HEK293T (cell line): ENCODE results near the gene NTN4.

Source experiments
- ARNT ChIP-seq: fragments of 450-650 bp; IDR thresholded peaks from 2 replicates; pipeline ENCODE4 v1.6.1; 2017; ENCODE audit warnings: mild to moderate bottlenecking
- FOXM1 ChIP-seq: fragments of 450-650 bp; IDR thresholded peaks from 2 replicates; pipeline ENCODE4 v1.6.1; 2017; ENCODE audit warnings: mild to moderate bottlenecking, borderline replicate concordance

DNA sequence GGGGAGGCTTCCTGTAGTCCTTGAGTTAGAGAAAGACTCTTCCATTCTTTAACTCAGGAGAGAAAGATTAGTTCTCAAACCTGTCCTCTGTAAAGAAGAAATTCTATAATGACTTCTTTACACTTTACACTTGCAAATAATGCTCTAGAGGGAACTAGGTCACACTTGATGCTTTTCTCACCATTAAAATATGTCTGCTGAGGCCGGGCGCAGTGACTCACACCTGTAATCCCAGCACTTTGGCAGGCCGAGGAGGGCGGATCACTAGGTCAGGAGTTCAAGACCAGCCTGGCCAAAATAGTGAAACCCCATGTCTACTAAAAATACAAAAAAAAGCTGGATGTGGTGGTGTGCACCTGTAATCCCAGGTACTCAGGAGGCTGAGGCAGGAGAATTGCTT lies 6.3 kb downstream of the NTN4 start:
- TF ChIP-seq FOXM1: no peak
- TF ChIP-seq ARNT: no peak
